RWPE1 (cell line): ENCODE results near the gene ACAA1.
A peak's percentile ranks its signal among the peaks of the same experiment; 100 is the strongest.

Experiments used
- CTCF ChIA-PET: fragments of 350-600 bp; sonication (Branson Sonifier 250); formaldehyde crosslinking; extraction: SDS; loops from one replicate; lab custom pipeline; 2021; lab: Yijun Ruan, JAX
- POLR2A ChIA-PET: fragments of 400-600 bp; formaldehyde crosslinking; extraction: SDS; loops from one replicate; lab custom pipeline; 2020; ENCODE audit warnings: antibody characterized with exemption; ENCODE audit not compliant: low non-redundant PET; lab: Yijun Ruan, JAX
- DNase-seq: peaks from one replicate; pipeline ENCODE4 v3.0.0; 2012; ENCODE audit warnings: low spot score
- H3K27ac ChIP-seq: fragments of 450-650 bp; 2 replicates; pipeline ENCODE4 v1.5.1; 2017
- TF ChIP-seq, protein P1 (sequence below): fragments of 450-650 bp; conservative IDR thresholded peaks from 2 replicates; pipeline ENCODE4 v1.5.1; 2017; ENCODE audit warnings: low read depth, mild to moderate bottlenecking

Gene ACAA1

DNA sequence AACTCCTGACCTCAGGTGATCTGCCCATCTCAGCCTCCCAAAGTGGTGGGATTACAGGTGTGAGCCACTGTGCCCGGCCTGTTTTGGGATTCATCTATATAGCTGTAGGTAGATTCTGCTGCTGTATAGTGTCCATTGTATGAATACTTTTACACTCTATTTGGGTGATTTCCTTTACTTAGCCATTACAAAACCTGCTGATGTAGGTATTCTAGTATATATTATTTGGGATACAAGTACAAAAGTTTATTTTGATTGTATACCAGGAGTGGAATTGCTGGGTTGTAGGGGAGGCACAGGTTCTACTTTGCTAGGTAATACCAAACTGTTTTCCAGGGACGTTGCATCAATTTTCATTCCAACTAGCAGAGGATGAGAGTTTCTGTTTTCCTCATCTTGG is 18.9 kb upstream of the ACAA1 start:
- ChIA-PET POLR2A (interaction anchor here (0.9 kb wide), 1 partner anchor 9 kb away, joined by 3 read pairs; the partner anchor contains the start of gene OXSR1), CTCF (no interaction called here)
- TF ChIP-seq, protein P1, sequence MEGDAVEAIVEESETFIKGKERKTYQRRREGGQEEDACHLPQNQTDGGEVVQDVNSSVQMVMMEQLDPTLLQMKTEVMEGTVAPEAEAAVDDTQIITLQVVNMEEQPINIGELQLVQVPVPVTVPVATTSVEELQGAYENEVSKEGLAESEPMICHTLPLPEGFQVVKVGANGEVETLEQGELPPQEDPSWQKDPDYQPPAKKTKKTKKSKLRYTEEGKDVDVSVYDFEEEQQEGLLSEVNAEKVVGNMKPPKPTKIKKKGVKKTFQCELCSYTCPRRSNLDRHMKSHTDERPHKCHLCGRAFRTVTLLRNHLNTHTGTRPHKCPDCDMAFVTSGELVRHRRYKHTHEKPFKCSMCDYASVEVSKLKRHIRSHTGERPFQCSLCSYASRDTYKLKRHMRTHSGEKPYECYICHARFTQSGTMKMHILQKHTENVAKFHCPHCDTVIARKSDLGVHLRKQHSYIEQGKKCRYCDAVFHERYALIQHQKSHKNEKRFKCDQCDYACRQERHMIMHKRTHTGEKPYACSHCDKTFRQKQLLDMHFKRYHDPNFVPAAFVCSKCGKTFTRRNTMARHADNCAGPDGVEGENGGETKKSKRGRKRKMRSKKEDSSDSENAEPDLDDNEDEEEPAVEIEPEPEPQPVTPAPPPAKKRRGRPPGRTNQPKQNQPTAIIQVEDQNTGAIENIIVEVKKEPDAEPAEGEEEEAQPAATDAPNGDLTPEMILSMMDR = no peak

DNA sequence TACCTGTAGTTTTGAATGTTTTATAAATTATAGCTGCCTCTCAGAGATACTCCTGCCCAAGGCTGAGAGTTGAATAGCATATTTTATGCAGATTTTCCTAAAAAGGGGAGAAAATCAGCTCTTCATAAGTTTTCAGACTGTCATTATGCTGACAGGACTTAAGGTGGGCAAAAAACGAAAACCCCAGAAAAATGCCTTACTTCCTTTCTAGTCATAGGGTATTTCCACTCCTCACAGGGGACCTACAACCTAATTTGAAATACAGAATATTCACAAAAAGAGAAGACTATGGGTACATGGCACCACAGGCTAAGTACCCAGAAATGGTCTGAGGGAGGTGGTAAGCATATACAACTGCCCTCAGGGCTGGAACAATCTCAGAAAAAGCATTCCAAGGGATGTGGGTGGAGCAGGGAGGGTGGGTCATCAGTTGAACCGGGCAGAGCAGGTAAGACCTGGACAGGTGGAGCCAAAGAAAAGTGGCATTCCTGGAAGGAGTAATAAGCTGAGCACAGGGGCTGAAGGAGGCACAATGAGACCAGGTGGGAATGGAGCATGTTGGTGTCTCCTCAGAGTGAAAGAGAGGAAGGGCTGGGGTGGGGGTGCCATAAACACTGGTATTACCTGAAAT is 17.8 kb upstream of the ACAA1 start:
- POLR2A ChIA-PET = interaction anchor here (0.9 kb wide), 1 partner anchor 10 kb away, joined by 3 read pairs; the partner anchor contains the start of gene OXSR1
- H3K27ac ChIP-seq = no peak overlapping the region
- peak; percentile 65 for DNase-seq
- TF ChIP-seq, protein P1 = no peak
- CTCF ChIA-PET = no interaction called here

More for the DNA sequence above, 18.9 kb upstream of the ACAA1 start:
- no peak for DNase-seq
- no peak overlapping the region for H3K27ac ChIP-seq

DNA sequence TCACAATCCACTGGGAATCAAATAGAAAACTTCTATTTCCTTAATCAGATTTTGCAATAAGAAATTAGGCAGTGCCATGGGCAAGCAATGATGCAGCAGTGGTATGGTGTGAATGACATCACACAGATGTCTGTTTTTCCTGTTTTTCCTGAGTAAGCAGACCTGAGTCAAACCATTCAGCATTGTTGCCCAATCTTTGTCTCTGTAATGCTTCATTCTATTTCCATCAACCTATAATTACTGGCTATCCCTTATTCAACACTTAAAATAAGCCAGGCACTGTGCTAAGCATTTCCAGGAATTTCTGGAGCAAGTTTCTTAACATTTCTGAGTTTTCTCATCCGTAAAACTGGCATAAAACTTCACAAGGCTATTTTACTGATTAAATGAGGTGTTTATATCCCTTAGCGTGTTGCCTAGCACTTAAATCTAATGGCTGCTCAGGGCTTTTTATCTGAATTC is 17.1 kb upstream of the ACAA1 start:
- TF ChIP-seq, protein P1 = no peak
- POLR2A ChIA-PET = no interaction called here
- DNase-seq = peak; percentile 81
- no peak overlapping the region for H3K27ac ChIP-seq
- CTCF ChIA-PET = interaction anchor here (0.6 kb wide), 1 partner anchor 10 kb away, joined by 3 read pairs; no protein-coding TSS in a partner anchor

DNA sequence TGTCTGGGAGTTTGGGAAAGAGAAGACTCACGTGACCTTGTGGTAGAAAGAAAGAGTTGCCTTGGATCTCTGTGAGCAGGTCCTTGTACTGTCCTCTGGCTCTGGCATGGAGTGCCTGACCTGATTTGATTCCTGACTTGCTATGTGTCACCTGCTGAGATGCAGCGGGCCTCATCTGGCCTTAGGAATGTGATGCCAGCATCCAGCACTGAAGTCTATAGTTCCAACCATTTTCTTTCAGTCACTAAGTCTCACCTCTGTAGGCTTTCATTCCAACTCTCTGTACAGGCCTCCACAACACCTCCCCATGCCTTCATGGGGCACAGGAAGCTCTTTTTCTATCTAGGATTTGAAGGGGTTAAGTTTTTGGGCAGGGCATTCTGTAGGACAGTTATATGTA is 16.3 kb upstream of the ACAA1 start:
- TF ChIP-seq, protein P1 = no peak
- CTCF ChIA-PET = interaction anchor here (0.6 kb wide), 1 partner anchor 9 kb away, joined by 3 read pairs; no protein-coding TSS in a partner anchor

DNA sequence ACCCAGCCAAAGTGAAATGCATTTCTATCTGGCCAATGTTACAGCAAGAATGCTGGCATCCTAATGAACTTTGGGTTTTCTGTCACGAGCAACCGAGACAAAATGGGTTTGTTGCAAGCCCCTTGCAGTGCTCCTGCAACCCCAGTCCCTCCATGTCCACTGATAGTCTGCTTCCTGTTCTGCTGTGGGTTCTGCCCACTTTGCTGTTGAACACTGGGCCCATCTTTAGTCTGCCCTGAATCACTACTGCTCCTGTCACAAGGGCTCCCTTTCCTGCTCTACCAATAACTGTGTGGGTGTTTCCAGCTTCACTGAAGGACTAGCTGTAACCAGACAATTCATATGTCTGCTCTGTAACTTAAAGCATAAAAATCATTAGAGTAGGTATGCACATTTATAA is 15.7 kb upstream of the ACAA1 start:
- POLR2A ChIA-PET = no interaction called here
- TF ChIP-seq, protein P1 = no peak
- H3K27ac ChIP-seq = peak overlapping the region; percentile 65
- no peak for DNase-seq
- CTCF ChIA-PET = no interaction called here

More for the DNA sequence above, 16.3 kb upstream of the ACAA1 start:
- H3K27ac ChIP-seq = no peak overlapping the region
- no peak for DNase-seq
- POLR2A ChIA-PET = no interaction called here

DNA sequence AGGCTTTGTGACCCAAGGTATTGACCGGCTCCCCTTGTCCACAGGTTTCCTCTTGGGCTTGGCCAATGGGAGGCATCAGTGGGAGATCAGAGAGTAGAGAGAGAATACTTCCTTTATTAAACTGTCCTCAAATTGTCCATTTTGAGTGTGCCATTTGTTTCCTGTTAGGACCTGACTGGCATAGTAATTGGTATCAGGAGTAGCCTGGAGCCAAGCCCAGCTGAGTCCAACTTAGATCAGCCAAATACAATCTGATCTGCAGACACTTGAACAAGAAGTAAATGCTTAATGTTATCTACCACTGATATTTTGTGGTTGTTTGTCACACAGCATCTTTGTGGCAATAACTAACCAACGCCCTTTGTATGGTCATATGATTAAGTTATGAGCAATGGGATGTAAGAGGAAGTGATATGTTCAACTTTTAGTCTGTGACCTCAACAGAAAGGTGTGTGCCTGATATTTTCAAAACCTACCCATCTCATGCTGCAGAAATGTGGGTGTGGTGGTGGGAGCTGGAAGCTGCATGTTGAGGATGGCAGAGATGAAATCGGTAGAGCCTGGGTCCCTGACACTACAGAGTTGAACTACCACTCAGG is 14.8 kb upstream of the ACAA1 start:
- ChIA-PET CTCF (no interaction called here), POLR2A (no interaction called here)
- peak; percentile 59 for DNase-seq
- TF ChIP-seq, protein P1 = no peak
- H3K27ac ChIP-seq = peak overlapping the region; percentile 65
